GM18511 (cell line): ENCODE results near the gene CA5A.
"Not testable (repeated sequence)": the region's sequence is repeated elsewhere in the genome, so short reads cannot be mapped to it uniquely, and the experiment has no call there.

ENCODE experiments used
- ATAC-seq: cut with Tn5 transposase; IDR thresholded peaks from one replicate; pipeline ENCODE4 v1.9.1; 2021; ENCODE audit warnings: mild to moderate bottlenecking, moderate library complexity; ENCODE audit not compliant: unreplicated experiment

The CA5A gene

GRCh38 chr16:87936375-87937230 lies at the start of gene CA5A:
Gene CA5A, minus strand, starts transcription at chr16:87936529. Its CDS starts 79 bp downstream, at chr16:87936450.
- ATAC-seq, result no peak

GRCh38 chr16:87985493-87985892 lies 49.2 kb upstream of the CA5A start:
- not testable (repeated sequence) for ATAC-seq

- ATAC-seq, result no peak
Observed at GRCh38 chr16:87984632-87985267, 48.4 kb upstream of the CA5A start.

- ATAC-seq, result not testable (repeated sequence)
Observed at GRCh38 chr16:87984180-87984579, 47.9 kb upstream of the CA5A start.

- ATAC-seq, result not testable (repeated sequence)
Observed at GRCh38 chr16:87983737-87984097, 47.4 kb upstream of the CA5A start.

- ATAC-seq, result not testable (repeated sequence)
Observed at GRCh38 chr16:87983072-87983736, 46.9 kb upstream of the CA5A start.

- ATAC-seq, result no peak
Observed at GRCh38 chr16:87982581-87983041, 46.3 kb upstream of the CA5A start.

- not testable (repeated sequence) for ATAC-seq
Observed at GRCh38 chr16:87981376-87981775, 45.0 kb upstream of the CA5A start.

- not testable (repeated sequence) for ATAC-seq
Observed at GRCh38 chr16:87979911-87980630, 43.7 kb upstream of the CA5A start.

GRCh38 chr16:87979352-87979751 lies 43.0 kb upstream of the CA5A start:
- no peak for ATAC-seq

GRCh38 chr16:87978127-87978526 lies 41.8 kb upstream of the CA5A start:
- ATAC-seq, result no peak

GRCh38 chr16:87976665-87977064 lies 40.3 kb upstream of the CA5A start:
- ATAC-seq, result no peak

- no peak for ATAC-seq
Observed at GRCh38 chr16:87974178-87974577, 37.8 kb upstream of the CA5A start.

- no peak for ATAC-seq
Observed at GRCh38 chr16:87973717-87974116, 37.4 kb upstream of the CA5A start.

GRCh38 chr16:87971933-87972332 lies 35.6 kb upstream of the CA5A start:
- no peak for ATAC-seq

GRCh38 chr16:87970186-87970585 lies 33.9 kb upstream of the CA5A start:
- no peak for ATAC-seq

GRCh38 chr16:87968541-87968940 lies 32.2 kb upstream of the CA5A start:
- ATAC-seq, result no peak

- no peak for ATAC-seq
Observed at GRCh38 chr16:87966685-87967185, 30.4 kb upstream of the CA5A start.

- ATAC-seq, result no peak
Observed at GRCh38 chr16:87966064-87966645, 29.8 kb upstream of the CA5A start.

- ATAC-seq, result no peak
Observed at GRCh38 chr16:87965417-87965816, 29.1 kb upstream of the CA5A start.
